ENCODE data around the gene BLOC1S1.

The BLOC1S1 gene

GRCh38 chr12:55703288-55703687 is 12.6 kb upstream of the BLOC1S1 start:
- H3K4me1 Mint-ChIP-seq: peaks cover 10% of the 10 kb centered on the region
- H3K4me3 Mint-ChIP-seq: no peak overlapping the region
- H3K9me3 Mint-ChIP-seq: no peaks in the 10 kb centered on the region
- H3K36me3 Mint-ChIP-seq: no peaks in the 10 kb centered on the region
- no peak overlapping the region for H3K27ac Mint-ChIP-seq
- peaks cover 6% of the 10 kb centered on the region for H3K27me3 Mint-ChIP-seq

- no peaks in the 10 kb centered on the region for H3K36me3 Mint-ChIP-seq
- no peak overlapping the region for H3K27ac Mint-ChIP-seq
- peaks cover 19% of the 10 kb centered on the region for H3K4me1 Mint-ChIP-seq
- H3K9me3 Mint-ChIP-seq: no peaks in the 10 kb centered on the region
- peaks cover 12% of the 10 kb centered on the region for H3K27me3 Mint-ChIP-seq
- H3K4me3 Mint-ChIP-seq: no peak overlapping the region
These were observed 11.7 kb upstream of the BLOC1S1 start for GRCh38 chr12:55703901-55704761.

- peaks cover 12% of the 10 kb centered on the region for H3K27me3 Mint-ChIP-seq
- no peak overlapping the region for H3K4me3 Mint-ChIP-seq
- no peaks in the 10 kb centered on the region for H3K9me3 Mint-ChIP-seq
- H3K27ac Mint-ChIP-seq: no peak overlapping the region
- peaks cover 21% of the 10 kb centered on the region for H3K4me1 Mint-ChIP-seq
- no peaks in the 10 kb centered on the region for H3K36me3 Mint-ChIP-seq
These were observed 10.8 kb upstream of the BLOC1S1 start for GRCh38 chr12:55704824-55705718.

- H3K36me3 Mint-ChIP-seq: no peaks in the 10 kb centered on the region
- H3K27me3 Mint-ChIP-seq: peaks cover 12% of the 10 kb centered on the region
- no peak overlapping the region for H3K4me3 Mint-ChIP-seq
- H3K9me3 Mint-ChIP-seq: no peaks in the 10 kb centered on the region
- peaks cover 21% of the 10 kb centered on the region for H3K4me1 Mint-ChIP-seq
- H3K27ac Mint-ChIP-seq: no peak overlapping the region
These were observed 10.0 kb upstream of the BLOC1S1 start for GRCh38 chr12:55705782-55706402.

- peak overlapping the region; percentile 81 for H3K4me3 Mint-ChIP-seq
- H3K4me1 Mint-ChIP-seq: peaks cover 21% of the 10 kb centered on the region
- H3K36me3 Mint-ChIP-seq: no peaks in the 10 kb centered on the region
- no peak overlapping the region for H3K27ac Mint-ChIP-seq
- H3K9me3 Mint-ChIP-seq: no peaks in the 10 kb centered on the region
- H3K27me3 Mint-ChIP-seq: peaks cover 12% of the 10 kb centered on the region
These were observed 9.2 kb upstream of the BLOC1S1 start for GRCh38 chr12:55706568-55707218.

GRCh38 chr12:55707219-55707671 is 8.6 kb upstream of the BLOC1S1 start:
- Mint-ChIP-seq H3K4me1 (peaks cover 21% of the 10 kb centered on the region), H3K27me3 (peaks cover 12% of the 10 kb centered on the region), H3K27ac (no peak overlapping the region), H3K36me3 (no peaks in the 10 kb centered on the region), H3K4me3 (peak overlapping the region; percentile 81), H3K9me3 (no peaks in the 10 kb centered on the region)

- Mint-ChIP-seq H3K4me3 (peak within 1 kb of the TSS; percentile 81), H3K27me3 (peaks cover 12% of the 10 kb centered on the region), H3K4me1 (peaks cover 21% of the 10 kb centered on the region), H3K9me3 (no peaks in the 10 kb centered on the region), H3K27ac (peak within 1 kb of the TSS; percentile 77), H3K36me3 (no peaks in the 10 kb centered on the region)
These were observed 7.8 kb upstream of the BLOC1S1 start, which contains the start of gene ITGA7 for GRCh38 chr12:55707841-55708694. Gene ITGA7 (minus strand): TSS chr12:55707904. CDS start chr12:55707682, 222 bp downstream.

GRCh38 chr12:55708695-55709233 is 7.1 kb upstream of the BLOC1S1 start:
- Mint-ChIP-seq H3K27ac (peak overlapping the region; percentile 77), H3K4me1 (peaks cover 21% of the 10 kb centered on the region), H3K4me3 (peak overlapping the region; percentile 81), H3K9me3 (no peaks in the 10 kb centered on the region), H3K36me3 (no peaks in the 10 kb centered on the region), H3K27me3 (peaks cover 12% of the 10 kb centered on the region)

- no peak overlapping the region for H3K27ac Mint-ChIP-seq
- peaks cover 32% of the 10 kb centered on the region for H3K4me1 Mint-ChIP-seq
- H3K27me3 Mint-ChIP-seq: peaks cover 9% of the 10 kb centered on the region
- no peak overlapping the region for H3K4me3 Mint-ChIP-seq
- H3K36me3 Mint-ChIP-seq: no peaks in the 10 kb centered on the region
- no peaks in the 10 kb centered on the region for H3K9me3 Mint-ChIP-seq
These were observed 3.9 kb upstream of the BLOC1S1 start for GRCh38 chr12:55711786-55712553.

GRCh38 chr12:55712700-55713415 is 3.0 kb upstream of the BLOC1S1 start:
- Mint-ChIP-seq H3K4me1 (peaks cover 37% of the 10 kb centered on the region), H3K27me3 (peaks cover 7% of the 10 kb centered on the region), H3K4me3 (no peak overlapping the region), H3K9me3 (no peaks in the 10 kb centered on the region), H3K27ac (no peak overlapping the region), H3K36me3 (no peaks in the 10 kb centered on the region)

- Mint-ChIP-seq H3K9me3 (no peaks in the 10 kb centered on the region), H3K36me3 (no peaks in the 10 kb centered on the region), H3K4me3 (no peak overlapping the region), H3K27ac (no peak overlapping the region), H3K27me3 (peaks cover 3% of the 10 kb centered on the region), H3K4me1 (peaks cover 37% of the 10 kb centered on the region)
These were observed 2.1 kb upstream of the BLOC1S1 start for GRCh38 chr12:55713721-55714120.

GRCh38 chr12:55715169-55715764 is 579 bp upstream of the BLOC1S1 start:
- H3K4me1 Mint-ChIP-seq: peaks cover 31% of the 10 kb centered on the region
- H3K27ac Mint-ChIP-seq: peak overlapping the region; percentile 100
- H3K4me3 Mint-ChIP-seq: peak overlapping the region; percentile 92
- H3K27me3 Mint-ChIP-seq: no peaks in the 10 kb centered on the region
- no peaks in the 10 kb centered on the region for H3K9me3 Mint-ChIP-seq
- H3K36me3 Mint-ChIP-seq: no peaks in the 10 kb centered on the region

- H3K27me3 Mint-ChIP-seq: no peaks in the 10 kb centered on the region
- peaks cover 31% of the 10 kb centered on the region for H3K4me1 Mint-ChIP-seq
- peak overlapping the region; percentile 100 for H3K27ac Mint-ChIP-seq
- no peaks in the 10 kb centered on the region for H3K36me3 Mint-ChIP-seq
- no peaks in the 10 kb centered on the region for H3K9me3 Mint-ChIP-seq
- peak overlapping the region; percentile 92 for H3K4me3 Mint-ChIP-seq
These were observed 724 bp downstream of the BLOC1S1 start for GRCh38 chr12:55716582-55716957.

All from activated naive CD4-positive, alpha-beta T cell treated with anti-CD3 and anti-CD28 coated beads, Interleukin-2, amount 50 U/mL, for 24 hours (primary cell).